Endodermal cell (in vitro differentiated cells): ENCODE results near the gene C9orf78. TPM values are rescaled to one million over a fixed set of nuclear protein-coding genes. Genes with fewer than 3 reads are reported as not detected.

Source experiments
- DNase-seq: peaks from one replicate; pipeline ENCODE4 v3.0.0-alpha.2; 2017
- H3K27ac ChIP-seq: 2 replicates; pipeline ENCODE4 v1.5.1; 2013; ENCODE audit warnings: mild to moderate bottlenecking, low read depth, low read length, moderate library complexity
- H3K27me3 ChIP-seq: 2 replicates; pipeline ENCODE4 v1.6.1; 2013; ENCODE audit warnings: mild to moderate bottlenecking, low read length, moderate library complexity; ENCODE audit not compliant: insufficient read depth, control insufficient read depth, poor library complexity, severe bottlenecking
- H3K36me3 ChIP-seq: 2 replicates; pipeline ENCODE4 v1.7.0; 2013; ENCODE audit warnings: mild to moderate bottlenecking, low read length, moderate library complexity; ENCODE audit not compliant: control insufficient read depth, insufficient read depth
- H3K4me1 ChIP-seq: one replicate; pipeline ENCODE4 v1.7.0; 2013; ENCODE audit warnings: low read length; ENCODE audit not compliant: control insufficient read depth, insufficient read depth
- H3K4me3 ChIP-seq: 2 replicates; pipeline ENCODE4 v1.5.1; 2013; ENCODE audit warnings: mild to moderate bottlenecking, low read length, moderate library complexity
- H3K9ac ChIP-seq: 2 replicates; pipeline ENCODE4 v1.6.1; 2013; ENCODE audit warnings: mild to moderate bottlenecking, low read length, moderate library complexity; ENCODE audit not compliant: poor library complexity, severe bottlenecking; ENCODE audit errors: extremely low read depth
- H3K9me3 ChIP-seq: 2 replicates; pipeline ENCODE4 v1.6.1; 2013; ENCODE audit warnings: mild to moderate bottlenecking, low read length, moderate library complexity; ENCODE audit not compliant: control insufficient read depth
- H3K27ac Mint-ChIP-seq: 2 replicates; pipeline ENCODE4 v1.8.0; 2020; ENCODE audit warnings: mixed read lengths
- H3K27me3 Mint-ChIP-seq: 2 replicates; pipeline ENCODE4 v1.8.0; 2021; ENCODE audit warnings: mild to moderate bottlenecking, mixed read lengths; ENCODE audit not compliant: insufficient read depth
- H3K36me3 Mint-ChIP-seq: 2 replicates; pipeline ENCODE4 v1.8.0; 2020; ENCODE audit warnings: low read depth, mixed read lengths
- H3K4me1 Mint-ChIP-seq: 2 replicates; pipeline ENCODE4 v1.8.0; 2020; ENCODE audit warnings: mixed read lengths
- H3K4me3 Mint-ChIP-seq: 2 replicates; pipeline ENCODE4 v1.8.0; 2020; ENCODE audit warnings: mild to moderate bottlenecking, moderate library complexity, mixed read lengths
- H3K9me3 Mint-ChIP-seq: 2 replicates; pipeline ENCODE4 v1.8.0; 2020; ENCODE audit warnings: mild to moderate bottlenecking, mixed read lengths
- WGBS, 2 experiments: methylation state at CpG; one replicate each; pipeline versions ENCODE4 v1.1.5 to v1.1.7; 2013; ENCODE audit warnings: missing lambda C conversion rate in 2 of 2, mixed read lengths in 1 of 2; ENCODE audit not compliant: insufficient coverage in 1 of 2, insufficient read length in 1 of 2; 5-methylcytosine and 5-hydroxymethylcytosine counted together
- total RNA-seq, 2 donors: library from RNA; stranded (reverse); fragmentation: NEBNext Ultra II Directional in 1 of 2; extraction: Animal tissue kit (Norgen Biotek cat#: 25700) in 1 of 2; gene quantifications; 2 replicates in 1 of 2; 3 replicates in 1 of 2; pipeline ENCODE4 v1.2.1, GENCODE V29; 2021
- TF ChIP-seq, protein P1 (sequence below): fragments of 200-600 bp; sonication (generic); conservative IDR thresholded peaks from 2 replicates; pipeline ENCODE4 v1.5.0; 2021; ENCODE audit warnings: antibody characterized with exemption, mild to moderate bottlenecking

The C9orf78 gene
- total RNA-seq, 2 donors from 2014 or later: 29.9 to 34.1 TPM

DNA sequence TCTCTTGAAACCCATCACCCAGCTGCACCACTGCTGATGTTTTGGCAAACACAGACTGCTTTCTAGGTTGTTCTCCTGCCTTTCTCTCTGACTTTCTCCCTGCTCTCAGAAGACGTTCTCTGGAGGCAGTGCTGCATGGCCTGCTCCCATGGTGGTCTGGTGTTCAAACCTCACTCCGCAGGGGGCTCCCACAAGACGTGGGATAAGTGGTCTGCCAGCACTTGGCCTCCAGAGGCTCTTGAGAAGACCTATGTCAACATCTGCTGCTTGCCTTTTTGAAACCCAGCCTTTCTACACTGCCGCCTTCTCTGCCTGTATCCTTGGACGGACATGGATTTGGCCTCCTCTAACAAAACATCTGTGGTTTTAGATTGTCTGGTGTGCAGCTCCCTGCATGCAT, 16.7 kb upstream of the C9orf78 start:
- Histone ChIP-seq H3K4me3 (no peak overlapping the region), H3K9me3 (no peaks in the 10 kb centered on the region), H3K36me3 (peaks cover 34% of the 10 kb centered on the region), H3K27me3 (no peaks in the 10 kb centered on the region), H3K4me1 (no peaks in the 10 kb centered on the region), H3K9ac (no peak overlapping the region), H3K27ac (no peak overlapping the region)
- DNase-seq: no peak
- WGBS, 2 experiments: 83 to 86% methylated on average over 5 of the region's 5 CpGs
- TF ChIP-seq, protein P1, sequence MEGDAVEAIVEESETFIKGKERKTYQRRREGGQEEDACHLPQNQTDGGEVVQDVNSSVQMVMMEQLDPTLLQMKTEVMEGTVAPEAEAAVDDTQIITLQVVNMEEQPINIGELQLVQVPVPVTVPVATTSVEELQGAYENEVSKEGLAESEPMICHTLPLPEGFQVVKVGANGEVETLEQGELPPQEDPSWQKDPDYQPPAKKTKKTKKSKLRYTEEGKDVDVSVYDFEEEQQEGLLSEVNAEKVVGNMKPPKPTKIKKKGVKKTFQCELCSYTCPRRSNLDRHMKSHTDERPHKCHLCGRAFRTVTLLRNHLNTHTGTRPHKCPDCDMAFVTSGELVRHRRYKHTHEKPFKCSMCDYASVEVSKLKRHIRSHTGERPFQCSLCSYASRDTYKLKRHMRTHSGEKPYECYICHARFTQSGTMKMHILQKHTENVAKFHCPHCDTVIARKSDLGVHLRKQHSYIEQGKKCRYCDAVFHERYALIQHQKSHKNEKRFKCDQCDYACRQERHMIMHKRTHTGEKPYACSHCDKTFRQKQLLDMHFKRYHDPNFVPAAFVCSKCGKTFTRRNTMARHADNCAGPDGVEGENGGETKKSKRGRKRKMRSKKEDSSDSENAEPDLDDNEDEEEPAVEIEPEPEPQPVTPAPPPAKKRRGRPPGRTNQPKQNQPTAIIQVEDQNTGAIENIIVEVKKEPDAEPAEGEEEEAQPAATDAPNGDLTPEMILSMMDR: no peak
- no peak overlapping the region for H3K27ac Mint-ChIP-seq
- no peak overlapping the region for H3K4me3 Mint-ChIP-seq
- no peaks in the 10 kb centered on the region for H3K4me1 Mint-ChIP-seq
- H3K9me3 Mint-ChIP-seq: no peaks in the 10 kb centered on the region
- no peaks in the 10 kb centered on the region for H3K27me3 Mint-ChIP-seq
- H3K36me3 Mint-ChIP-seq: peaks cover 39% of the 10 kb centered on the region

DNA sequence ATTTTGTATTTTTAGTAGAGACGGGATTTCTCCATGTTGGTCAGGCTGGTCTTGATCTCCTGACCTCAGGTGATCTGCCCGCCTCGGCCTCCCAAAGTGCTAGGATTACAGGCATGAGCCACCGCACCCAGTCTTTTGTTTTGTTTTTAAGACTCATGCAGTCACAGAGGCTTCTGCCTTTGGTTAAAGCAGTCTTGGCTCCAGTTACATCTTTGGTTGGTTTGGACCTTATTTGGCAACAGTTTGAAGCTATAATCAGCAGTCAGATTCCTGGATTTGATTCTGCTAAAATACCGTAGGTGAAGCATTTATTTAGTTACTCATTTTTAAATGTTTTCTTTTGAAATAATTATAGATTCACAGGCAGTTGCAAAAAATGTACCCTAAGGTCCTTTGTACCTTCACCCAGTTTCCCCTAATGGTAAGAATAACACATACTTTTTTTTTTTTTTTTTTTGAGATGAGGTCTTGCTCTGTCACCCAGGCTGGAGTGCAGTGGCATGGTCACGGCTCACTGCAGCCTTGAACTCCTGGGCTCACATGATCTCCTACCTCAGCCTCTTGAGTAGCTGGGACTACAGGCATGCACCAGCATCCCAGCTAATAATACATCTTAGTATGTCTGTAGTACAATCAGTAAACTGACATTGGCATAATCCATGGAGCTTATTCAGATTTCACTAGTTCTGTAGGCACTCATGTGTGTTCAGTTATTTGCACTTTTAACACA, 15.9 kb upstream of the C9orf78 start:
- Histone ChIP-seq H3K36me3 (peaks cover 34% of the 10 kb centered on the region), H3K4me1 (no peaks in the 10 kb centered on the region), H3K4me3 (no peak overlapping the region), H3K9ac (no peak overlapping the region), H3K9me3 (no peaks in the 10 kb centered on the region), H3K27me3 (no peaks in the 10 kb centered on the region), H3K27ac (no peak overlapping the region)
- H3K27ac Mint-ChIP-seq: no peak overlapping the region
- TF ChIP-seq, protein P1: no peak
- H3K36me3 Mint-ChIP-seq: peaks cover 38% of the 10 kb centered on the region
- no peaks in the 10 kb centered on the region for H3K4me1 Mint-ChIP-seq
- H3K27me3 Mint-ChIP-seq: no peaks in the 10 kb centered on the region
- WGBS, 2 experiments: 92 to 96% methylated on average over 4 to 6 of the region's 6 CpGs
- no peak for DNase-seq
- no peaks in the 10 kb centered on the region for H3K9me3 Mint-ChIP-seq
- H3K4me3 Mint-ChIP-seq: no peak overlapping the region

DNA sequence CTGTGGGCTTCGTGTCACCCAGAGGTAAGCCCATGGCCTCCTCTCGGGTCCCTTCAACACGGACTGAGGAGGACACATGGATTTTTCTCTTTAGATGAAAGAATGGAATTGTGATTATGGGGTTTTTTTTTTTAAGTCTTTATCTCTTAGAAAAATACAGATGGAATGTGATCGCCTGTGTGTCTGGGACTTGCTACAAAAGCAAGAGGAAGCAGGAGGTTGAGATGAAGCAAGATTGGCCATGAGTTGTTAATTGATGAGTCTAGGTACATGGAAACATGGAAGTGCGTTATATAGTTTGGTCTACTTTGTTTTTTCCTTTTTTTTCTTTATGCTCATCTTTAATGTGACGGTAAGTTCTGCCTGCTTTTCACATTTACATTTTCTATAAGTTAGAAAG, 14.8 kb upstream of the C9orf78 start:
- no peak overlapping the region for H3K4me3 Mint-ChIP-seq
- Histone ChIP-seq H3K4me1 (no peaks in the 10 kb centered on the region), H3K9ac (no peak overlapping the region), H3K27ac (no peak overlapping the region), H3K36me3 (peaks cover 31% of the 10 kb centered on the region), H3K27me3 (no peaks in the 10 kb centered on the region), H3K4me3 (no peak overlapping the region), H3K9me3 (no peaks in the 10 kb centered on the region)
- H3K27me3 Mint-ChIP-seq: no peaks in the 10 kb centered on the region
- H3K36me3 Mint-ChIP-seq: peaks cover 29% of the 10 kb centered on the region
- no peak overlapping the region for H3K27ac Mint-ChIP-seq
- H3K9me3 Mint-ChIP-seq: no peaks in the 10 kb centered on the region
- TF ChIP-seq, protein P1: no peak
- DNase-seq: no peak
- WGBS, 2 experiments: 96 to 97% methylated on average over 4 to 6 of the region's 6 CpGs
- no peaks in the 10 kb centered on the region for H3K4me1 Mint-ChIP-seq
